GM18517 (cell line): ENCODE data around the gene TSPAN4.

Experiments used
- ATAC-seq: cut with Tn5 transposase; IDR thresholded peaks from one replicate; pipeline ENCODE4 v1.9.1; 2021; ENCODE audit warnings: mild to moderate bottlenecking, moderate library complexity; ENCODE audit not compliant: unreplicated experiment

Gene TSPAN4

DNA sequence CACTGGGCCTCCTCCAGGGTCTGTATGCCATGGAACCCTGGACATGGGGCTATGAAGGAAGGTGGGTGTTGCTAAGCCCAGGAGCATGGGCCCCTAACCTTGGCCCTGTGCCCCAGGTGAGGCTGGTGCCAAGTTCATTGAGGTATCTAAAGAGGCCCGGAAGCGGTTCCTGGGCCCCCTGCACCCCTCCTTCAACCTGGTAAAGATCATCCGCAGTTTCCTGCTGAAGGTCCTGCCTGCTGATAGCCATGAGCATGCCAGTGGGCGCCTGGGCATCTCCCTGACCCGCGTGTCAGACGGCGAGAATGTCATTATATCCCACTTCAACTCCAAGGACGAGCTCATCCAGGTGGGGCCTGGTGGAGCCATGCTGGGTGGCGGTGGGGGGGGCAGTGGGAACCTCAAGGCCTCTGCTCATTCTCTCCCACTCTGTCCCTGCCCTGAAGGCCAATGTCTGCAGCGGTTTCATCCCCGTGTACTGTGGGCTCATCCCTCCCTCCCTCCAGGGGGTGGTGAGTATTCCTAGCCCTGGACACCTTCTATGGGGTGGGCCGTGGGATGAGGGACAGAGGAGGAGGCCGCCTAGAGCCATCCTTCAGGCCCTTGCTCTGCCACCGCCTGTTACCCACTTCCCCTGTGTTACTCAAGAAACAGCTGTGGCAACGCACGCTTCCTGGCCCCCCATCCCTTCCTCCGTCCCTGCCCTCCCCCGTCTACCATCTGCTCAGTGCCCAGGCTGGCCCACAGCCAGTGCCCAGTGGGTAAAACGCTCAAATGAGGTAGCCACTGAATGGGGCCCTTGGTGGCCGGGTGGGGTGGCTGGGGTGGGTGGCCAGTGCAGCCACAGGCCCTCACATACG, 20.9 kb upstream of the TSPAN4 start:
- ATAC-seq: no peak

DNA sequence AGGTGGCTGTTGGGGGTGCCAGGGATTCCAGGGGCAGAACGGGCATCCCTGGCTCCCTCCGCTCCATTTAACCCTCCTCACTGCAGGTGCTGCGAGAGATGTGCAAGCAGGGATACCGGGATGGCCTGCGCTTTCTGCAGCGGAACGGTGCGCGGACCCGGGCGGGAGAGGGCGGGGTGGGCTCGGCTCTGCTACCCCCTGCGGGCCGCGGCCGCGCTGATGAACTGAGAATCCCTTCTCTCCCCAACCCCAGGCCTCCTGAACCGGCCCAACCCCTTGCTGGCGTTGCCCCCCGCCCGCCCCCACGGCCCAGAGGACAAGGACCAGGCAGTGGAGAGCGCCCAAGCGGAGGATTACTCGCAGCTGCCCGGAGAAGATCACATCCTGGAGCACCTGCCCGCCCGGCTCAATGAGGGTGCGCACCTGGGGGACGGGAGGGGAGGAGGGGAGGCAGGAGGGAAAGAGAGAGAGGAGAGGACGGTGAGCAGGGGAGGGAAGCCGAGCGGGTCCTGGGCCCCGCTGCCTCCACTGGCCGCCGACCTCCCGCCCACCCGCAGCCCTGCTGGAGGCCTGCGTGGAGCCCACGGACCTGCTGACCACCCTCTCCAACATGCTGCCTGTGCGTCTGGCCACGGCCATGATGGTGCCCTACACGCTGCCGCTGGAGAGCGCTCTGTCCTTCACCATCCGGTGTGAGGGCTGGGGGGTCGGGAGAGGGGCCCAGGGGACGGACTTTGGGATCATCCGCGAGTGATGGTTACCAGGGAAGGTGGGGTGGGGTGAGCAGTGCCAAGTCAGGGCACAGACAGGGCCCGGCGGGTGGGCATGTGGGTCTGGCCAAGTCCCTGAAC, 19.0 kb upstream of the TSPAN4 start:
- no peak for ATAC-seq

- no peak for ATAC-seq
These were observed 18.3 kb upstream of the TSPAN4 start for GRCh38 chr11:824292-824880.

DNA sequence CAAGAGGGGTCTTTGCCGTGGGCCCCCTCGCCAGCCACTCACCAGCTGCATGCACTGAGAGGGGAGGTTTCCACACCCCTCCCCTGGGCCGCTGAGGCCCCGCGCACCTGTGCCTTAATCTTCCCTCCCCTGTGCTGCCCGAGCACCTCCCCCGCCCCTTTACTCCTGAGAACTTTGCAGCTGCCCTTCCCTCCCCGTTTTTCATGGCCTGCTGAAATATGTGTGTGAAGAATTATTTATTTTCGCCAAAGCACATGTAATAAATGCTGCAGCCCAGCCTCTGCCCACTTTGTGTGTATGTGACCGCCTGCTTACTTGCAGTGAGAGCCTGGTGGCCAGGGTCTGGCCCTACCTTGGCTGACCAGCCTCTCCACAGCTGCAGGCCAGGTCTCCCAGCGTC, 17.7 kb upstream of the TSPAN4 start:
- ATAC-seq: no peak

DNA sequence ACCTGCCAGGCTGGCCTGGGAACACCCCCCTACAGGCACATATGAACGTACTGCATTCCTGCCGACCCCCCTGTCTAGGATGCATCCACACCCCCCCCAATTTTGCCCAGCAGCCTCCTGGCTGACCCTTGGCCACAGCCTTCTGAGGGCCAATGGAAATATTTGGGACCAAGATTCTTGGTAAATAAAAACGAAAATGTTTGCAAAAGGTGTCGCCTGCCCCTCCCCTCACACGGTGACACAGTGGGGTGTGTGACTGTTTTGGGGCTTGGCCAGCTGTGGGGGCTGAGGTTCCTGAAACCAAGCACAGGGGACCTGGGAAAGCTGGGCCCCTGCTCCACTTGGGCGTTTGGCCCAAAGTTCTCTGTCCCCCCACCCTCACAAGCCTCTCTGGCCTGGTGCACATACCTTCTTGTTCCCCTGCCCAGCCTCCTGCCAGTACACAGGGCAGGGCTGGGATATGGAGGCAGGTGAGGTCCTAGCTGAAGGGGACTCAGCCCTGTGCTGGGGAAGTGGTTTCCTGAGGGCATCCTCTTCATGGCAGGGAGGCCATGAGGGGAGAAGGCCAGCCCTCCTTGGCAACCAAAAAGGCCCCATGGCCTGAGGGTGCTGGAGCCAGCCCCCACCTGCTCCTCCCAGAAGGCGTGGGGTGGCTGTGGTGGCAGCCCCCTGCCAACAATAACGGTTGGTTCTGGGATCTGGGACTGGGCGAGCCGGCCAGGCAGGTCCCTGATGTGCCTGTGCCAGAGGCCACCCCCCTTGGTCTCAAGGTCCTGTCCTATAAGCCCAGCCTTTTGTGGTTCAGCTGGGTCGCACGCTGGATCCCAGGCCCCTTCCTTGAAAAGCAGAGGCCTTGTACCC, 17.1 kb upstream of the TSPAN4 start:
- ATAC-seq: no peak

DNA sequence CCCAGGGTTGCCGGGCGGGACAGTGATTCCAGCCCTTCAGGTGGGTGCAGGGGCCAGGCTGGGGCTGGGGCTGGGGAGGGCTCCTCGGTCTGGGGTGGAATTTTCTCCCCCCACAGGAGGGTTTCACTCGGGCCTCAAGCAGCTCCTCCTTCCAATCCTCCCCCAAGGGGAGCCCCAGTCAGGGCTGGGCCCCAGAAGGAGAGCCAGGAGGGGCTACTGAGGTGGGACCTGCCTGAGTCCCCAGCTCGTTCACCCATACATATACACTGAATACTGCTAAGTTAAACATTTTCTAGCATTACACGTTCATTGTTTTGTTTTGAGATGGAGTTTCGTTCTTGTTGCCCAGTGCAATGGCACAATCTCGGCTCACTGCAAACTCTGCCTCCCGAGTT, 16.4 kb upstream of the TSPAN4 start:
- ATAC-seq: no peak

- no peak for ATAC-seq
These were observed 15.9 kb upstream of the TSPAN4 start for GRCh38 chr11:826836-827145.

DNA sequence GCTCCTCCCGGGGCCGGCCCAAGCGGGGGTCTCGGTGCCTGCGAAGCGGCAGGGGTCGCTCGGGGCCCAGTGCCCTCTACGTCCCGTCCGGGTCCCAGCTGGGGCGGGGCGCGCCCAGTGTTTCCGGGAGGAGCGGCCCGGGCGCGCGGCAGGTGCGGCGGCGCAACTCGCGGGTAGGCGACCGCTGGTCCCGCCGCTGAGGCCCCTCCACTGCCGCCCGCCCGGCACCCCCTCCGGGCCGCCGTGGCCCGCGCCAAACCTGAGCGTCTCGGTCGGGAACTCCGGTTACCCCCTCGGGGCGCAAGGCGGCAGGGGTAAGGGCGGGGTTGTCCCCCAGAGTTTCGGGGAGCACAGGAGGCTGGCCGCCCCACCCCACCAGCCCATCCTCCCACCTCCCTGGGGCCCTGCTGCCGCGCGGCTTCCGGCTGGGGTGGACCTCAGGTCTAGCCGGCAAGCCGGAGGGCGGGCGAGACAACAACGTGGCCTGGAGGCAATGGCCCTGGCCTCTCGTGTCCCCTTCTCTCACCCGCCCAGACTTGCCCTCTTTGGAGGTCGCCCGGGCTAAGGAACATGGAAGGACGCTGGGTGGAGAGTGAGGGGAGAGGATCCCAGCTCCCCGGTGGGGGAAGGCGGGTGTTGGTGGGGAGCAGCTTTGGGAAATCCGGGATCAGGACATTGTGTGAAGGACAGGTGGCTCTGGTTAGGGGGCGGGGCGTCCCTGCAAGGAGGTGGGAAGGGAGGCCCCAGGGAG, 15.3 kb upstream of the TSPAN4 start:
- no peak for ATAC-seq

GRCh38 chr11:827897-828192, 14.8 kb upstream of the TSPAN4 start, which contains the start of gene CRACR2B:
Gene CRACR2B, plus strand, starts transcription at chr11:827919. Its CDS starts 689 bp downstream, at chr11:828608.
- ATAC-seq: no peak

DNA sequence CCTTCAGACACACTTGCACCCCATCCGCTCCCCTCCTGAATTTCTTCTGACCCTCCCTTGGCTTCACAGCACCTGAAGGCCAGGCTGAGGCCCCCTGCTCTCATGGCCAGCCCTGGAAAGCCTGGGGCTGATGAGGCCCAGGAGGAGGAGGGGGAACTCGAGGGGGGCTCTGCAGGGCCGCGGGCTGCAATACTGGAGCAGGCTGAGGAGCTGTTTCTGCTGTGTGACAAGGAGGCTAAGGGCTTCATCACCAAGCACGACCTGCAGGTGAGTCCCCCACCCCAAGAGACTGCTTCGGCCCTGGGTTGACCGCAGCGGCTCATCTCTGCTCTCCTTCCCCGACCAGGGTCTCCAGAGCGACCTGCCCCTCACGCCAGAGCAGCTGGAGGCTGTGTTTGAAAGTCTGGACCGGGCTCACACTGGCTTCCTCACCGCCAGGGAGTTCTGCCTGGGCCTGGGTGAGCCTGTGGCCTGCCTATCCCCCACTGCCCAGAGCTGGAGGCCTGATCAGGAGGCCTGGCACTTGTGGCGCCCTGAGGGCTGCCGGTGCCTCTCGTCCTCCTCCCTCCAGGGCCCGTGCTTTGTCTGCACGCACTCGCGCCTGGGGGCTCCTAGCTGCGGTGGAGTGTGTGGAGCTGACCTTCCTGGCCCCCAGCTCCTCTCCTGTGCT, 14.0 kb upstream of the TSPAN4 start:
- ATAC-seq: no peak

GRCh38 chr11:829176-829846, 13.3 kb upstream of the TSPAN4 start:
- ATAC-seq: no peak

DNA sequence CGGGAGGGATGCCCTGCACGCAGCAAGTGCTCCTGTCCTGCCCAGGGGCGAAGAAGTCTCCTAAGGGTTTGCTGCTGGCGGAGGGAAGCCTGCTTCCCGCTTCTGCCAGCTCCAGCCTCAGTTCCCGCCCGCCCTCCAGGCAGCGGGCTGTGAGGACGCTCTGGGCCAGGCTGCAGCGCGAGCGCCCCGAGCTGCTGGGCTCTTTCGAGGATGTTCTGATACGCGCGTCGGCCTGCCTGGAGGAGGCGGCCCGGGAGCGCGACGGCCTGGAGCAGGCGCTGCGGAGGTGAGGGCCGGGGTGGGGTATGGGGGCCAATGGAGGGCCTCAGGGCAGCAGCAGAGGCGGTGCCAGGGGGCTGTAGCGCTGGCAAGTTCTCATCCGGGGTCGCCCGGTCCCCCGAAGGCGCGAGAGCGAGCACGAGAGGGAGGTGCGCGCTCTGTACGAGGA, 12.8 kb upstream of the TSPAN4 start:
- no peak for ATAC-seq

- no peak for ATAC-seq
These were observed 12.1 kb upstream of the TSPAN4 start for GRCh38 chr11:830295-831117.

- no peak for ATAC-seq
These were observed 11.4 kb upstream of the TSPAN4 start for GRCh38 chr11:831118-831864.

DNA sequence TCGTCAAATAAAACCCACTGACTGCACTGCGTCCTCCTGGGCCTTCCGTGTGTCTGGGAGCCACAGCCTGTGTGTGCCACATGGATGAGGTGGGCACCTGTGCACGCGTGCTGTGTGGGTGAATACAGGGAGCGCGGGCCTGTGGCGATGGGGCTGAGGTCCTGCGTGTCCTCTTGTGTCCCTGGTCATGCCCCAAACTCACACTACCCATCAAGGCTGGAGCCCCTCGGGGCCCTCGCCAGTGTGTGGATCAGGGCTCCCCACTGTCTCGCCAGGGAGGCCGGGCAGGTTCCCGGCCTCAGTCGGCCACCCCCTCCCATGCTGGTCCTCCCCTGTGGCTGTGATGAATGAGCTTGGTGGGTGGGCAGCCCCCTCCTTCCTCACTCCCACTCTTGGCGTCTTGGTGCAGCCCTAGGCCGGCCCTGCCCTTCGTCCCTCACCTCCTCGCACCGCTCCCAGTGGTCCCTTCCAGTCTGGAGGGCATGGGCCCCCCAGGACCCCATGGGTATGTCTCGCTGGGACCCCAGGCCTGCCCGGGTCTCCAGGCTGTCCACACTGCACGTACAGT, 10.6 kb upstream of the TSPAN4 start:
- no peak for ATAC-seq

DNA sequence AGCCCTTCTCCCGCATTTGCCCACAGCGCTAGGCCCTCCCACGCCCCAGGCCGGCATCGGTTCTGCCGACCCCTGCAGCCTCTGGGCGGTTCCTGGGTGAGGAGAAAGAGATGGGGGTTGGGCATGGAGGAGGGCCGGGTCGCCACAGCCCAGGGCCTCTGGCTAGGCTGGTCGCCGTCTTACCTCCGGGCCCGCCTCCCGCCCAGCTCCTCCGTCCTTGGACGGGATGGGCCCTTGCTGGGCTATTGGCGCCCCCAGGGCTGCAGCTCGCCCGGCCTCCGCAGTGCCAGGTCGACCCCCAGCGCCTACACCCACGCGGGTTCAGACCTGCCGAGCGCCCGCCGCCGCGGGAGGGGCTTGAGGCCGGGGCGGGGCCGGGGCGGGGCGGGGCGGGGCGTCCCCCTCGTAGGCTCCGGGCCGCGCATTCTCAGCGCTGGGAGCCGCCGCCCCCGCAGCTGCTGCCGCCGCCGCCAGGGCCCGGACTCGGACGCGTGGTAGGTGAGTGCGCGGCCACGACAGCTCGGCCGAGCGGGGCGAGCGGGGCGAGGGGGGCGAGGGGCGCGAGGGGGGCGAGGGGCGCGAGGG, 10.0 kb upstream of the TSPAN4 start, which contains the start of gene CD151:
Gene CD151, plus strand, starts transcription at position 424 of the 585 bp plus-strand sequence. CDS start 3,118 bp downstream, outside the sequence.
- ATAC-seq: no peak
